Stimulated activated CD4-positive, alpha-beta T cell treated with anti-CD3 and anti-CD28 coated beads, Interleukin-1b, Interleukin-23, amount 100 ng/mL, for 48 hours (primary cell): ENCODE data around the gene EPB41L4A.

Experiments
- DNase-seq: peaks from one replicate; pipeline ENCODE4 v3.0.0-alpha.2; 2020

EPB41L4A gene

GRCh38 chr5:112304743-112305142 lies 114.3 kb downstream of the EPB41L4A start:
- DNase-seq = no peak

DNA sequence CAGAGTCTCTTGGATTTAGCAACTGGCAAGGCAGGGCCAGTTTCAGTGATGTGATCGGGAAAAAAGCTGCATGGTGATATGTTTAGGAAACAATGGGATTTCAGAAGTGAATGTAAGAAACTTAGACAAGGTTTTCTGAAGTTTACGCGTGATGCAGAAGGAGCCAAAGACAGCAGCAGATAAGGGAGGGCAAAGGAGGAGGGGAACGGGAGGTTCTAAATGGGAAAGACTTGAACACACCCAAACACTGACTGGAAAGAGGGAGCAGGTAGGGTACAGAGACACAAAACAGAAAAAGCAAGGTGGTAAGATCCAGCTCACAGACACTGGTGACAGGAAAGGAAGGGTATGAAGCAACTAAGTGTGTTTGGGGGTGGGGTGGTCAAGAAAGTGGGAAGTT lies 115.4 kb downstream of the EPB41L4A start:
- DNase-seq = no peak

GRCh38 chr5:112294126-112294525 lies 125.0 kb downstream of the EPB41L4A start:
- no peak for DNase-seq

GRCh38 chr5:112293587-112293986 lies 125.5 kb downstream of the EPB41L4A start:
- DNase-seq = no peak

- no peak for DNase-seq
These were observed 128.4 kb downstream of the EPB41L4A start for GRCh38 chr5:112290691-112291090.

- DNase-seq = no peak
These were observed 129.6 kb downstream of the EPB41L4A start for GRCh38 chr5:112289465-112289864.

DNA sequence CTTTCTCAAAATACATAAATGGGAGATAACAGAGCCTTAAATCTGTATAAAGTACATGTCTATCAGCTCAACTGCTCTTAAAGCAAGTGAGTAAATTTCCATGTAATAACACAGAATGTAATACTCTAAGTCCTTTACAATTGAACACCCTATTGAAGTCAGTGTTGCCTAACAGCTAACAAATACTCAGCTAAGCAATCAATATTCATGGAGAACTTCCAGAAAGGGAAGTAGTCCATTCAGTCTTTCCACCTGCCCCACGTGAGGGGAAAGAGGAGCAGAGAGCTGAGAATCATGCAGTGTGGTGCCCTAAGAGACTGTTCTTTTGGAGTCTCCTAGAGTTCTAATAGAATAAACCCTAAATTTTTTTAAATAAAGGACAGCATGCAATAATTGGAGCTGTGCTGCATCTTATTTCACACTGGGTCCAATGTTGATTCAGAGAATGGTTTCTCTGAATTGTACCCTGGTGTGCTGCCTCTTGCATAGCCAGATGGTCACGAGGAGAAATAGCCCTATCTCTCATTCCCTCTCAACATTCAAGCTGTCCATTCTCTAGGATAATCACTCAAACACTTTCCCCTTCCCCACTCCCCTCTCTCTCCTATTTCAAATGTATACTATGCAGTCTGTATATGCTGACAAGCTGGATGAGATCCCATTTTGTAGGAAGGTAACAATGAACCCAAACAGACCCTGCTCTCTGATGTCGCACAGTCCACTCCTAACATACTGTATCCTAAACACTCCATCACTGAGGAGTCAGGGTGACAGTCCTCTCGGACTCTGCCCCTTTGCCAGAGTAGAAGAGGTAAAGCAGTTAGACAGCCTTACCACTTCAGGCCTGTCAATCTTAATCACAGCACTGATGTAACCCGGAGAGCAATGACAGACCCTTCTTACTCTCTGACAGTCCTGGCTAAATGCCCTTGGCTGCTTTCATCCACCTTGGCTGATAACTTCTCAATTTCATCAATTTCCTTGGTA lies 134.8 kb downstream of the EPB41L4A start:
- no peak for DNase-seq

- no peak for DNase-seq
These were observed 136.0 kb downstream of the EPB41L4A start for GRCh38 chr5:112283034-112283582.

DNA sequence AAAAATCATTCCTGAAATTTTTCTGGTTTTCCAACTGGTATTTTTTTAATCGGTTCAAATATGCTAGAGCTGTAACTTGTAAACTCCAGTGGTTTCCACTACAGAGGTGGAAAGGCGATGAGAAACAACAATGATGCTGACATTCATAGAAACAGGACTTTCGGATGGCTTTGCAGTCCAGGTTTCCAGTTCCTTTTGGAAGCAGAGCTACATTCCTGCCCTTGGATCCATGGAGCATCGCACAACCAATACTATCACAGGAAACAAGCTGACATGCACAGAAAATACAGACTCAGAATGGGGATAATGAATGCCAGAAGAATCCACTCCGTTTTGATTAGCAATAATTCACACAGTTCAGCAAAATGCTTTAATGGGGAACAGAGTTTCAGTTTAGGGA lies 140.0 kb downstream of the EPB41L4A start:
- no peak for DNase-seq

- no peak for DNase-seq
These were observed 142.1 kb downstream of the EPB41L4A start for GRCh38 chr5:112276991-112277390.

DNA sequence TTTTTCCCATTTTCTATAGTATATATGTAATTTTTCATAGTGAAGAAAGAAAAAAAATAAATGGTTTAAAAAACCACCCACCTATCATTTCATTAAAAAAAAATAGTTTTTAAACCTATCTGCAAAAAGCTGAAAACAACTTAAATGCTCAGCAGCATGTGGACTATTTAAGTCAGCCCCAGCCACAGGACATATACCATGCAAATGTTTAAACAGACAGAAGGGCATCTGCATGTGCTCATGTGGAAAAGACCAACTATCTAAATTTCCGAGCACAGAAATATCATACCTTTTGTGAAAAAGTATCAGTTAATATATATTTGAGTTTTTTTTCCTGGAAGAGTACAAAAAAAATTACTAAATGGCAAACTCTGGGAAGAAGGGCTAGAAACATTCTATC lies 143.4 kb downstream of the EPB41L4A start:
- DNase-seq = no peak

GRCh38 chr5:112270299-112271293 lies 148.5 kb downstream of the EPB41L4A start:
- no peak for DNase-seq

DNA sequence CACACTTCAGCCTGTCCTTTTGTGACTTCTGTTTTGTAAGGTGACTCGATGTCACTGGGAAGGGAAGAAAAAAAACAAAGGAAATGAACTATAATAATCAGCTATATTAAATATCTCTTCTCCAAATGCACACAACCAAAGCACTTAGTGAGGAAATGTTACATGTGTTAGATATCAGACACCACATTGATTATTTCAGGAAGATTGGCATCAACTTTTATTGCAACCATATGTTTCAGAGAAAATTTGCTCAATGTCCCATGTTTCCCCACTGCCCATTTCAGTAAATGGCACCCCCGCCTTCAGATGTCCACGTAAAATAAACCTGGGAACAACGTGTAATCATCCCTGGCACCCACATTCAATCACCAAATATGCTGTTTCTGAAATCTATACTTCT lies 151.8 kb downstream of the EPB41L4A start:
- no peak for DNase-seq

DNA sequence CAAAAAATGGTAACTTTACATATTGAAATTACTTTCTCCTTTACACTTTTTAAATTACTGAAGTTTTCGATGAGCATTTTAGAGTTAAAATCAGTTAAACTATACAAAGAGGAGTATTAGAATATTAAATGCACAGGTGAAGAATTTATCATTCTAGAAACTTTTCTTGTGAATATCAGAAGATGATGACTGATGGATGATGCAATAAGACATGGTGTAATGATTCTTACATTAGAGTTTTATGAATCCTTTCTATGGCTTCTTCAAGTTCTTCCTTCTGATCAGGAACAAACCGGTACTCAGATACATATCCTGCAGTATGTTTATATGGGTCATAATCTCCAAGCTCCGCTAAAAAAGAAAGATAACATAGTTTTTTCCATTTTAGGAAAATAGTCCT lies 154.4 kb downstream of the EPB41L4A start:
- DNase-seq = no peak

DNA sequence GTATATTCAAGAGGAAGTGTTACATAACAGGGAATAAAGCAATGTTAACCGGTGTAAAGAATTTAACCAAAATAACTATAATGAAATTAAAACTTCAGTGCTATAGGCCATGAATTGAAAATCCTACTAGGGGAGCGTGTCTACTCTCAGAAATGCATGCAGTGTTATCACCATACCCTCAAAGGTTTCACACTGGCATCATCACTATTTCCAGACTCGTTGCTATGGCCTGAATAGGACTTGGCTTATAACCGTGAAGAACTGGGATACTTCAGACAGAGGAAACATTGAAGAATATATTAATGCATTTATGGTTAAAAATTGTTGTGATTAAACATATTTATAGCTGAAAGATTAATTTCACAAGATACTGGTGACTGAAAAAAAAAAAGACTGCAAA lies 154.9 kb downstream of the EPB41L4A start:
- DNase-seq = no peak

GRCh38 chr5:112263469-112263868 lies 155.6 kb downstream of the EPB41L4A start:
- no peak for DNase-seq

DNA sequence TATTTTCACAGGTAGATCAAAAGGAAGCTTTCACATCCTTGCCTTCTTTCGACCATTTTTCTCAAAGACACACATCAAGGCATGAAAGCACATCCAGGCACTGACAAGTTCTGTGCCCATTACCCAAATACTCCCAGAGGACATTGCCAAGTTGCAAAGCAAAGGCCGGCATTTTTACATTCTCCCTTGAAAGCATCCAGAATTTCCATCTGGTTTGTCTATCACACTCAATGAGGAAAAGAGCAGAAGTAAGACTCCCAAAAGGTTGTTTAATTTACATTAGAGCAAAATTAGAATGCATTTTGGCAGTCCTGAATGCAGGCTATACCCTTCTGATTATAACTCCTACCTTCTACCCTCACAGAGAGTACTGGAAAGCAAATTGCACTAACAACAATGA lies 160.5 kb downstream of the EPB41L4A start:
- no peak for DNase-seq

DNA sequence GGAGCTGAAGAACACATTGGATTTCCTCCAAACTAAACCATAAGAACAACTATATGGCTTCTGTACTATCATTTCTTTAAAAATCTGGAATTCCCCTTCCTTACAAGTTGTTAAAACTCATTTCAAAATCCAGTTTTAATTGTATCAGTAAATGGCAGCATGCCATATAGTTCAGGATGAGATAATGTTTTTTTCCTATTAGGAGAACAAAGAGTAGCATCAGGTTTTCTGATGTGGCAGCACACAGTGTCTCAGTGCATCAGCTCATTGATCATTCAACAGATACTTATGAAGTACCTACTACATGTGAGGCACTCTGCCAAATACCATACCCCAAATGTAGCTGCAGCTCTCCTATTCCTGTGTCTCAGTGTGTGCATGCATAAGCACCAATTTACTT lies 161.1 kb downstream of the EPB41L4A start:
- DNase-seq = no peak

GRCh38 chr5:112257005-112257404 lies 162.1 kb downstream of the EPB41L4A start:
- no peak for DNase-seq

DNA sequence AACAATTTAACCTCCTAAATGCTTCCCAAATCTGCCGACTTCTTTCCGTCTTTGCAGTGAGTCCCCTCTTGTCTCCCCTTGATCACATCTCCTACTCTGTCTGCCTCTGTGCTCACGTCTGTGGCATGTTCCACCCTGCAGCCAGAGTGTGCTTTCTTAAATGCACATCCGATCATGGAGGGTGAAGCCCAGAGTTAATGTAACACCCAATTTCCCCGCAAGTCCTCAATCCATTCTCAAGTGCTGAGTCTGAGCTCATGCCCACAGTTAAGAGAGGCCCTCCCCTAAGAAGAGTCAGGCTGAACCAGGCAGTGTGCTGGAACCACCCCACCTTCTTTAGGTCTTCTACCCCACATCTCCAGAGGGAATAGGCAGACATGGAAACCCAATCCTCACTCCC lies 164.8 kb downstream of the EPB41L4A start:
- no peak for DNase-seq

GRCh38 chr5:112253478-112254250 lies 165.4 kb downstream of the EPB41L4A start:
- no peak for DNase-seq

- no peak for DNase-seq
These were observed 168.5 kb downstream of the EPB41L4A start for GRCh38 chr5:112250551-112250950.
